SK-N-SH (cell line): ENCODE measurements around the gene UBE2S. TPM values are rescaled to one million over a fixed set of nuclear protein-coding genes. Genes with fewer than 3 reads are reported as not detected.

Experiments used
- CTCF ChIA-PET: fragments of 300-600, 350-600 bp; formaldehyde crosslinking; extraction: SDS; loops from one replicate; lab custom pipeline; 2021; lab: Yijun Ruan, JAX
- POLR2A ChIA-PET: fragments of 350-600 bp; sonication (Branson Sonifier 250); formaldehyde crosslinking; extraction: SDS; loops from one replicate; lab custom pipeline; 2020; ENCODE audit warnings: antibody characterized with exemption, inconsistent platforms; lab: Yijun Ruan, JAX
- DNase-seq: peaks from one replicate; pipeline ENCODE4 v3.0.0; 2012
- H2AFZ ChIP-seq: fragments of 200-600 bp; sonication (generic); 2 replicates; pipeline ENCODE4 v1.8.1; 2016; ENCODE audit warnings: antibody characterized with exemption, mild to moderate bottlenecking, low read depth
- H3F3A ChIP-seq: fragments of 200-600 bp; sonication (generic); replicated peaks from 2 replicates; pipeline ENCODE3; 2016; ENCODE audit warnings: antibody characterized with exemption, mild to moderate bottlenecking; ENCODE audit not compliant: insufficient read depth
- H3K27ac ChIP-seq, 2 experiments: fragments of 200-500 bp in 1 of 2; fragments of 200-600 bp in 1 of 2; sonication (Bioruptor generic) in 1 of 2; sonication (generic), shearing (Covaris generic) in 1 of 2; 2 replicates each; pipeline versions ENCODE4 v1.5.1 to v1.6.1; 2014 to 2016; ENCODE audit warnings: low read depth in 2 of 2, inconsistent platforms in 1 of 2, low read length in 1 of 2, mild to moderate bottlenecking in 1 of 2, mixed read lengths in 1 of 2
- H3K27me3 ChIP-seq: fragments of 200-600 bp; sonication (generic), shearing (Covaris generic); 2 replicates; pipeline ENCODE4 v1.6.1; 2016; ENCODE audit warnings: mixed run types; ENCODE audit not compliant: insufficient read depth
- H3K36me3 ChIP-seq, 2 experiments: fragments of 200-500 bp in 1 of 2; fragments of 200-600 bp in 1 of 2; sonication (Bioruptor generic) in 1 of 2; sonication (generic) in 1 of 2; replicated peaks in 1 of 2; 2 replicates each; pipeline versions ENCODE3 to v1.5.1; 2014 to 2016; ENCODE audit warnings: low read length in 1 of 2, mild to moderate bottlenecking in 1 of 2; ENCODE audit not compliant: insufficient read depth in 2 of 2, control insufficient read depth in 1 of 2
- H3K4me1 ChIP-seq, 2 experiments: fragments of 200-500 bp in 1 of 2; fragments of 200-600 bp in 1 of 2; sonication (Bioruptor generic) in 1 of 2; sonication (generic), shearing (Covaris generic) in 1 of 2; 2 replicates each; pipeline versions ENCODE4 v1.5.1 to v1.6.1; 2014 to 2016; ENCODE audit warnings: low read depth in 1 of 2, low read length in 1 of 2, mixed run types in 1 of 2; ENCODE audit not compliant: insufficient read depth in 2 of 2, control insufficient read depth in 1 of 2
- H3K4me2 ChIP-seq: fragments of 200-600 bp; sonication (generic), shearing (Covaris generic); 2 replicates; pipeline ENCODE4 v1.6.1; 2017; ENCODE audit warnings: mixed run types
- H3K4me3 ChIP-seq, 2 experiments: fragments of 200-500 bp in 1 of 2; fragments of 200-600 bp in 1 of 2; sonication (Bioruptor generic) in 1 of 2; sonication (generic), shearing (Covaris generic) in 1 of 2; 2 replicates each; pipeline versions ENCODE4 v1.5.1 to v1.8.1; 2014 to 2016; ENCODE audit warnings: low read depth in 2 of 2, inconsistent platforms in 1 of 2, low read length in 1 of 2, mild to moderate bottlenecking in 1 of 2, mixed read lengths in 1 of 2, moderate library complexity in 1 of 2
- H3K79me2 ChIP-seq: fragments of 200-600 bp; sonication (generic); 2 replicates; pipeline ENCODE4 v1.8.1; 2017; ENCODE audit warnings: mild to moderate bottlenecking; ENCODE audit not compliant: insufficient read depth
- H3K9ac ChIP-seq: fragments of 200-600 bp; sonication (generic); 2 replicates; pipeline ENCODE4 v1.6.1; 2017; ENCODE audit warnings: mixed run types
- H3K9me2 ChIP-seq: fragments of 200-600 bp; sonication (generic); 2 replicates; pipeline ENCODE4 v1.6.1; 2017; ENCODE audit warnings: mixed run types
- H3K9me3 ChIP-seq: fragments of 200-600 bp; sonication (generic); 2 replicates; pipeline ENCODE4 v1.6.1; 2017; ENCODE audit warnings: mixed run types, mild to moderate bottlenecking, moderate library complexity
- H4K20me1 ChIP-seq: fragments of 200-600 bp; sonication (generic); 2 replicates; pipeline ENCODE4 v1.6.1; 2017; ENCODE audit warnings: mild to moderate bottlenecking, mixed run types; ENCODE audit not compliant: insufficient read depth
- EZH2phosphoT487 ChIP-seq: fragments of 200-600 bp; sonication (generic); IDR thresholded peaks from 2 replicates; pipeline ENCODE4 v1.6.1; 2017; ENCODE audit warnings: low read depth, mixed run types, mild to moderate bottlenecking, antibody characterized with exemption, moderate library complexity, borderline replicate concordance
- FOSL2 ChIP-seq: IDR thresholded peaks from 2 replicates; pipeline ENCODE4 v1.4.0; 2012; ENCODE audit warnings: low read depth, mild to moderate bottlenecking, moderate library complexity, borderline replicate concordance
- GATA2 ChIP-seq: sonication (generic); formaldehyde crosslinking; IDR thresholded peaks from 2 replicates; pipeline ENCODE4 v1.5.0; 2020; ENCODE audit warnings: mild to moderate bottlenecking, missing genetic modification reagents
- IRF3 ChIP-seq: fragments of 150-350 bp; IDR thresholded peaks from 2 replicates; pipeline ENCODE4 v1.6.1; 2016; ENCODE audit warnings: mild to moderate bottlenecking, low read depth, low read length
- MAX ChIP-seq: IDR thresholded peaks from 2 replicates; pipeline ENCODE4 v1.4.0; 2012; ENCODE audit warnings: low read depth
- MEF2A ChIP-seq: IDR thresholded peaks from 2 replicates; pipeline ENCODE4 v1.4.0; 2012; ENCODE audit warnings: low read depth, borderline replicate concordance
- NFIC ChIP-seq: IDR thresholded peaks from 2 replicates; pipeline ENCODE4 v1.4.0; 2012; ENCODE audit warnings: borderline replicate concordance
- NRF1 ChIP-seq: IDR thresholded peaks from 2 replicates; pipeline ENCODE4 v1.6.1; 2012; ENCODE audit warnings: low read depth, mild to moderate bottlenecking, low read length
- SIN3A ChIP-seq: IDR thresholded peaks from 2 replicates; pipeline ENCODE4 v1.6.1; 2012; ENCODE audit warnings: low read depth, mild to moderate bottlenecking, low read length, moderate library complexity, borderline replicate concordance
- SMC3 ChIP-seq: IDR thresholded peaks from 2 replicates; pipeline ENCODE4 v1.6.1; 2012; ENCODE audit warnings: low read depth, low read length, improper control_type of control experiment
- USF1 ChIP-seq: IDR thresholded peaks from 2 replicates; pipeline ENCODE4 v1.4.0; 2012; ENCODE audit warnings: low read depth, borderline replicate concordance
- USF2 ChIP-seq: fragments of 150-350 bp; IDR thresholded peaks from 2 replicates; pipeline ENCODE4 v1.6.1; 2017; ENCODE audit warnings: antibody characterized with exemption, low read length, low read depth, borderline replicate concordance
- ZBTB33 ChIP-seq: IDR thresholded peaks from 2 replicates; pipeline ENCODE4 v1.4.0; 2012; ENCODE audit warnings: low read depth, borderline replicate concordance
- WGBS: methylation state at CpG from one replicate; pipeline ENCODE4 v1.1.6; 2017; ENCODE audit warnings: low lambda C conversion rate; 5-methylcytosine and 5-hydroxymethylcytosine counted together
- polyA plus RNA-seq, 3 experiments: library from polyadenylated mRNA; depleted of rRNA; stranded (reverse); fragments of >200 nt; gene quantifications; 2 replicates each; pipeline ENCODE4 v1.2.3, GENCODE V29; 2012

The UBE2S gene
- polyA plus RNA-seq, 1 of the 3 experiments (the other 2 are of a cell fraction) = 133 TPM

- DNase-seq = no peak
- 45% methylated on average over 18 of the region's 18 CpGs for WGBS
- CTCF ChIA-PET = interaction anchor here (1.3 to 2.8 kb wide), 2 partner anchors 24 to 303 kb away, joined by 5 to 13 read pairs; no protein-coding TSS in a partner anchor
Observed at GRCh38 chr19:55443824-55444480, 36.4 kb upstream of the UBE2S start.

More at GRCh38 chr19:55443824-55444480, 36.4 kb upstream of the UBE2S start:
- no peak for TF ChIP-seq IRF3
- no peak for TF ChIP-seq MEF2A
- no peak for TF ChIP-seq MAX
- no peak for TF ChIP-seq EZH2phosphoT487
- TF ChIP-seq SMC3 = no peak
- TF ChIP-seq FOSL2 = no peak
- TF ChIP-seq NRF1 = no peak
- no peak for TF ChIP-seq NFIC
- no peak for TF ChIP-seq USF2
- TF ChIP-seq SIN3A = no peak
- no peak for TF ChIP-seq USF1
- TF ChIP-seq ZBTB33 = no peak
- TF ChIP-seq GATA2 = no peak
- no peak overlapping the region for H3K27ac ChIP-seq
- POLR2A ChIA-PET = interaction anchor here (0.9 to 1.5 kb wide), 2 partner anchors 32 to 38 kb away, joined by 3 read pairs; partner anchors contain the start of gene ZNF628
- no peak overlapping the region for H3K4me3 ChIP-seq
- no peaks in the 10 kb centered on the region for H3K36me3 ChIP-seq
- peaks cover 5% of the 10 kb centered on the region; the same call in 1 of the 2 replicates for H4K20me1 ChIP-seq
- H2AFZ ChIP-seq = no peak overlapping the region
- no peak overlapping the region for H3K4me2 ChIP-seq
- H3K9me2 ChIP-seq = no peaks in the 10 kb centered on the region
- no peaks in the 10 kb centered on the region for H3K9me3 ChIP-seq
- no peak overlapping the region for H3K9ac ChIP-seq
- H3F3A ChIP-seq = peaks cover 8% of the 10 kb centered on the region
- no peaks in the 10 kb centered on the region for H3K79me2 ChIP-seq
- H3K27me3 ChIP-seq = peaks cover 59% of the 10 kb centered on the region
- H3K4me1 ChIP-seq = peaks cover 0 to 9% of the 10 kb centered on the region in 2 experiments; a peak in 1 of 4 replicates
